GM21723 (cell line): ENCODE data around the gene ZNF74.
"Not testable (repeated sequence)": the region's sequence is repeated elsewhere in the genome, so short reads cannot be mapped to it uniquely, and the experiment has no call there.

ENCODE experiments used
- ATAC-seq: cut with Tn5 transposase; IDR thresholded peaks from one replicate; pipeline ENCODE4 v1.9.1; 2021; ENCODE audit warnings: mild to moderate bottlenecking, moderate library complexity; ENCODE audit not compliant: unreplicated experiment

ZNF74 gene

DNA sequence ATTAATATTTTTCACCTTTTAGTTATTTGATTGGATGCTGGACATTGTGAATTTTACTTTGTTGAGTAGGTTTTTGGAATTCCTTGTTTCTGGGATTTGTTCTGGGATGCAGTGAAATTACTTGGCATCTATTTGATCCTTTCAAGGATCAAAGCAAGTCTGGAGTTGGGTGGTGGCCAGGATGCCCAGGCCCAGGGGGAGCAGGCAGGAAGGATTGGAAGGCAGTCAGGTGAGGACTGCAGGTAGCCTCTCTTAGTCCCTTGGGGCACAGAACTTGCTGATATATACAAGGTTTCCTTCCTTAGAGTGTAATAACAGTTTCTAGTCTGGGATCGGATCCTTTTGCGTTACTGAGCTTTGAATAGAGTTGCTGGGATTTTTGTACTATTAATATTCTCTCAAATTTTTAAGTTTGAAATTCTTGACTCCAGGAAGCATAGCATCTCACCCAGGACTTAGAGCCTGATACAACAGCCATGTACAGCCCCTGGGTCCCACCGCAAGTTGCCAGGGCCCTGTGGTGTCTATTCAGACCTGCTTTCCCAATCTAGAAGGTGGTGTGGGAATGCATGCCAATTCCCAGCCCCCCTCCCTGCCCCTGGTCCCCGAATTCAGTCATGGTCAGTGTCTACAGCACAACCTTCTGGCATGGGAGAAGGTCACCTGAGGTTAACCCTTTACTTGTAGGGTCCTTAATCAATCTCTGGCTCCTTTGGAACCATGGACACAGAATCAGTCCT, 6.1 kb downstream of the ZNF74 start:
- no peak for ATAC-seq

DNA sequence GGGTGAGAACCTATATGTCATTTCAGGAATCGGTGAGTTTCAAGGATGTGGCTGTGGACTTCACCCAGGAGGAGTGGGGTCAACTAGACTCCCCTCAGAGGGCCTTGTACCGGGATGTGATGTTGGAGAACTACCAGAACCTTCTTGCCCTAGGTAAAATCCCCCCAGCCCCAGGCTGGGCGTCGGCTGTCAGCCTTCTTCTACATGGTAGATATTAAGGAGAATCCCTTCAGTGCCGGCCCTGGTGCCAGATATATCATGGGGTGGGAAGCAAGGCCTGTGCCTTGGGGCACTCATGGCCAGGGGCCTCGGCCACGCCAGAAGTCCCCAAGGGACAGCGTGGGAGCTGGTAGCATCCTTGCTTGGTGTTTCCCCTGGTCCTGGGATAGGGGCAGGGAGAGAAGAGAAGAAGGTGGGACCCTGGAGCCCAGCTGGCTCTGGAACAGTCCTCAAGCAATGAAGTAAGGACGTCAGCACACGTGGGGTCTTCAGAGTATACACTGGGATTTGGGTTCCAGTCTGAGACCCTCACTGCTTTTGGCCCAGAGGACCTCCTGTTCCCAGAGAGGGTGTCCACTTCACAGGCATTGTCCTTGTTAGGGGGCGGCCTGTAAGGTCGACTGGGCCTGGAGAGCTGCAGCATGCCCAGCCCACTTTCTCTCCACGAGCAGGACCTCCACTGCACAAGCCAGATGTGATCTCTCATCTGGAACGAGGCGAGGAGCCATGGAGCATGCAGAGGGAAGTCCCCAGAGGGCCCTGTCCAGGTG, 6.8 kb downstream of the ZNF74 start:
- ATAC-seq = no peak

DNA sequence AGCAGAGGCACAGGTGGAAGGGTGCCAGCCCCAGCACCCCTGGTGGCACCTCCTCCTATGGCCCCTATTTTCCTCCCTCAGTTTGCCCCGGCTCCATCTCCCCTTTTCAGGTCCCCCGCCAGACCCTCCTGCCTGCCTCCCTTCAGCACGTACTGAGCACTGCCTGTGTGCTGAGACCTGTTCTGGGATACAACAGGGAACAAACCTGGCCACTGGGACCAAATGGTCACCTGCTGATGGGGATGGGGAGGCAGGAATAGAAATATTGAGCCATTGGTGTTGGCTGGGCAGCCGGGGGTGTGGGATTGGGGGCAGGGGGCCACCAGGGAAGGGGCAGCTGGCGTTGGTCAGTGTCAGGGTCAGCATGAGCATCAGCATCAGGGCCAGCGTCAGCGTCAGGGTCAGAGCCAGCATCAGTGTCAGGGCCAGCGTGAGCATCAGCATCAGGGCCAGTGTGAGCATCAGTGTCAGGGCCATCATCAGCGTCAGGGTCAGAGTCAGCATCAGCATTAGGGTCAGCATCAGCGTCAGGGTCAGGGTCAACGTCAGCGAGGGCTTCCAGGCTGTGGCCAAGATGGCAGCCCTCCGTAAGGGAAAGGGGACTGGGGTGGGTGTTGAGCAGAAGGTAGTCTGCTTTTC, 7.5 kb downstream of the ZNF74 start:
- no peak for ATAC-seq

DNA sequence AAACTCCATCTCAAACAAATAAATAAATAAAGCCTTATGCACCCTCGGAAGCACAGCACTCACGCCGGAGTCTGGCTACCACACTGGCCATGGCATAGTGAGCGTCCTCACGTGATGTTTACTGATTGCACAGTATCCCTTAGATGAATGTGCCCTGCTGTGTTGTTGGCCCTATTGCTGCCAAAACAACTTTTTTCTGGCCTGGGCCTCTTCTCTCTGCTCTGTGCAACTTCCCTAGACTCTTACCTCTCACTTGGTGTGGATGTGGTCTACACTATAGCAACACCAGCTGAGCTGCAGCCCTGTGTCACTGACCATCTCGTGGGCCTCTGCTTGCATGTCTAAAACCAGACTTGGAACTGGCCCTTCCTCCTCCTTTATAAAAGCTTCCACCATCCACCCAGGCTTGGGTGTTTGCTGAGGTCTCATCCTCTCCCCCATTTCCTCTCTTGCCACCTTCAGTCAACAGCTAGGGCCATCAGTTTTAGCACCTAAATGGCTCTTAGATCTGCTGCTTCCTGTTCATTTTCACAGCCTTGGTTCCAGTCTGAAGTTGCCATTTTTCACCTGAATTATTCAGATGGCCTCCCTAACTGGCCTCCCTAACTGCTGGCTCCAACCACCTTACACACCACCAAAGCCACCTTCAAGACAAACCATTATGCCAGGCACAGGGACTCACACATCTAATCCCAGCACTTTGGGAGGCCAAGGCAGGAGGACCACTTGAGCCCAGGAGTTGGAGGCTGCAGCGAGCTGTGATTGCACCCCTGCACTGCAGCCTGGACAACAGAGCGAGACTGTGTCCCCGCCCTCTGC, 9.2 kb downstream of the ZNF74 start:
- ATAC-seq = no peak

DNA sequence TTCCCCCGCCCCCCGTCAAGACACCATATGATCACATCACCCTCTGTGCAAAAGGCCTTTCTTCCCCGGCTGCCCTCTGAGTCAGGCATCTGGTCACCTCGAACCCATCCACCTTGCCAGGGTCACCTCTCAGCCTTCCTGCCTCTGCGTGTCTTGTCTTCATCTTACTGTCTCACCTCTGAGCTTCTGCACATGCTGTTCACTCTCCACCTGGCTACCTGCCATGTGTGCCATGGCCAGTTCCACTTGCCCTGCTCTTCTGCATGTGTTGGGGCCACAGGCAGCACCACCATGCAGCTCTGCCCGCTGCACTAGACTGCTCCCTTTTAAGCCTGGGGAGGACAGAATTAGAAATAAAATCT, 9.8 kb downstream of the ZNF74 start:
- no peak for ATAC-seq

DNA sequence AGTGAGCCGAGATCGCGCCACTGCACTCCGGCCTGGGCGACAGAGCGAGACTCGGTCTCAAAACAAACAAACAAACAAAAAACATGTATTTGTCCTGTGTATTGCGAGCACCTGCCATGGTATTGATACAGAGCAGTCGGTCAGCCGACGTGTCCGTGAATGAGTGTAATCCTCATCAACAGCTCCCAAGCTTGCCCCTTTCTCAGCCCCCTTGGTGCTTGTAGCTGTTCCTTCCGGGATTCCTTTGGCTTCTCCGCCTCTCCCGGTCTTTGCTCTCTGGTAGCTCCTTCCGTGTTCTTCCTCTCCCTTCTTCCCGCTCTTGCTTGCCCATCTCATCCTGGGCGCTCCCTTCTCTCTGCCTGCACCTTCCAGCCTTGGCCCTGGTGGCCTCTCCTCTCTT, 10.9 kb downstream of the ZNF74 start:
- ATAC-seq = no peak

DNA sequence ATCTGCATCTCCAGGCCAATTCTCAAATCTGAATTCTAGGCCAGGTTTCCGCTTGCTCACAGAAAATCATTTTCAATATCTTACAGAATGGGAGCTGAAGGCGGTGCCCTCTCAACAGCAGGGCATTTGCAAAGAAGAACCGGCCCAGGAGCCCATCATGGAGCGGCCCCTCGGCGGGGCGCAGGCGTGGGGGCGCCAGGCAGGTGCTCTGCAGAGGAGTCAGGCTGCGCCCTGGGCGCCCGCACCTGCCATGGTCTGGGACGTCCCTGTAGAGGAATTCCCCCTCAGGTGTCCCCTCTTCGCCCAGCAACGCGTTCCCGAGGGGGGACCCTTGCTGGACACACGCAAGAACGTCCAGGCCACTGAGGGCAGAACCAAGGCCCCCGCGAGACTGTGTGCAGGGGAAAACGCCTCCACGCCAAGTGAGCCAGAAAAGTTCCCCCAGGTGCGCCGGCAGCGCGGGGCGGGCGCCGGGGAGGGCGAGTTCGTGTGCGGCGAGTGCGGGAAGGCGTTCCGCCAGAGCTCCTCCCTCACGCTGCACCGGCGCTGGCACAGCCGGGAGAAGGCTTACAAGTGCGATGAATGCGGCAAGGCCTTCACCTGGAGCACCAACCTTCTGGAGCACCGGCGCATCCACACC, 11.5 kb downstream of the ZNF74 start:
- ATAC-seq = no peak

DNA sequence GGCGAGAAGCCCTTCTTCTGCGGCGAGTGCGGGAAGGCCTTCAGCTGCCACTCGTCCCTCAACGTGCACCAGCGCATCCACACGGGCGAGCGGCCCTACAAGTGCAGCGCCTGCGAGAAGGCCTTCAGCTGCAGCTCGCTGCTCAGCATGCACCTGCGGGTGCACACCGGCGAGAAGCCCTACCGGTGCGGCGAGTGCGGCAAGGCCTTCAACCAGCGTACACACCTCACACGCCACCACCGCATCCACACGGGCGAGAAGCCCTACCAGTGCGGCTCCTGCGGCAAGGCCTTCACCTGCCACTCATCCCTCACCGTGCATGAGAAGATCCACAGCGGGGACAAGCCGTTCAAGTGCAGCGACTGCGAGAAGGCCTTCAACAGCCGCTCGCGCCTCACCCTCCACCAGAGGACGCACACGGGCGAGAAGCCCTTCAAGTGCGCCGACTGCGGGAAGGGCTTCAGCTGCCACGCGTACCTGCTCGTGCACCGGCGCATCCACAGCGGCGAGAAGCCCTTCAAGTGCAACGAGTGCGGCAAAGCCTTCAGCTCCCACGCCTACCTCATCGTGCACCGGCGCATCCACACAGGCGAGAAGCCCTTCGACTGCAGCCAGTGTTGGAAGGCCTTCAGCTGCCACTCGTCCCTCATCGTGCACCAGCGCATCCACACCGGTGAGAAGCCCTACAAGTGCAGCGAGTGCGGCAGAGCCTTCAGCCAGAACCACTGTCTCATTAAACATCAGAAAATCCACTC, 12.2 kb downstream of the ZNF74 start:
- no peak for ATAC-seq

DNA sequence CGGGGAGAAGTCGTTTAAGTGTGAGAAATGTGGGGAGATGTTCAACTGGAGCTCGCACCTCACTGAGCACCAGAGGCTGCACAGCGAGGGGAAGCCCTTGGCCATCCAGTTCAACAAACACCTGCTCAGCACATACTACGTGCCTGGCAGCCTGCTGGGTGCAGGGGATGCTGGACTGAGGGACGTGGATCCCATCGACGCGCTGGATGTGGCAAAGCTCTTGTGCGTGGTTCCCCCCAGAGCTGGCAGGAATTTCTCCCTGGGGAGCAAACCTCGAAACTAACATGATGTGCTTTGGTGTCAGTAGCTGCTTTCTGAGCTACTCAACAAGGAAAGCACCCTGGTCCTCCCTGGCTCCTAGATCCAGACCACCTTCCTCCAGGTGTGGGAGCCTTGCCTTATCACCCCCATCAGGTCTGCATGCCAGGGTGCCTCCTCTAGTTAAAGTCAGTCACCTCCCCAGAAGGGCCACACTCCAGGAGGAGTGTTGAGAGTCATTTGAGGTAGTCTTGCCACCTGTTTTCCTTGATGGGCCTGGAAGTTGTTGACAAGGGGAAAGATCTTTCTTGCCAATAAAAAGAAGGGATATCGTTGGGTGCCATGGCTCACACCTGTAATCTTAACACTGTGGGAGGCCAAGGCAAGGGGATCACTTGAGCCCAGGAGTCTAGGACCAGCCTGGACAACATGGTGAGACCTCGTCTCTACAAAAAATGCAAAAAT, 12.9 kb downstream of the ZNF74 start:
- no peak for ATAC-seq

DNA sequence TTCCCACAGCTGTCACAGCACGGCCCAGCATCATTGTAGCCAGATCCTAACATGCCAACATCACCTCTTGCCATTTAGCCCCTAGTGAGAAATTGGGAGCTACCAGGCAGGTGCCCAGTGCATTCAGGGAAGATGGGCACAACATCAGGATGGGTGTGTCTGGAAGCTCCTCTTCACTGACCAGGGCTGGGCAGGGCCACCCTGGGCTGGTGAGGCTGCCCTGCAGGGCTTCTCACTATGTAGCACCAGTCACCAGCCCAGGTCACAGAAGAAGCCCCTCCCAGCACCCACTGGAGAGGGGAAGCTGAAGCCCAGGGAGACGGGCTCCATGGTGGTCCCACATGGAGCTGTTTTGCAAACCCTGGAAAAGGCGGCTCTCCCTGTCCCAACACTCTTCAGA, 13.9 kb downstream of the ZNF74 start:
- ATAC-seq = no peak

DNA sequence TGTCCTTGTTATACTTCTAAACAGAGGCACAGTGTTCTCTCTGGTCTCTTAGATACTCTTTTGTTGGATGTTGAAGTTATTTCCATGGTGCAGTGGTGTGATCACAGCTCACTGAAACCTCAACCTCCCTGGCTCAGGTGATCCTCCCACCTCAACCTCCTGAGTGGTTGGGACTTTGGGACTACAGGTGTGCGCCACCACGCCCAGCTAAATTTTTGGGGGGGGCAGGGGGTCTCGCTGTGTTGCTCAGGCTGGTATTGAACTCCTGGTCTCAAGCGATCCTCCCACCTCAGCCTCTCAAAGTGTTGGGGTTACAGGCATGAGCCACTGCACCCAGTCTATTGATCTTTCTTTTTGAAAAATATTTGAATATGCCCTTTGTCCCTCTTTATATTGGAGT, 14.9 kb downstream of the ZNF74 start:
- no peak for ATAC-seq

DNA sequence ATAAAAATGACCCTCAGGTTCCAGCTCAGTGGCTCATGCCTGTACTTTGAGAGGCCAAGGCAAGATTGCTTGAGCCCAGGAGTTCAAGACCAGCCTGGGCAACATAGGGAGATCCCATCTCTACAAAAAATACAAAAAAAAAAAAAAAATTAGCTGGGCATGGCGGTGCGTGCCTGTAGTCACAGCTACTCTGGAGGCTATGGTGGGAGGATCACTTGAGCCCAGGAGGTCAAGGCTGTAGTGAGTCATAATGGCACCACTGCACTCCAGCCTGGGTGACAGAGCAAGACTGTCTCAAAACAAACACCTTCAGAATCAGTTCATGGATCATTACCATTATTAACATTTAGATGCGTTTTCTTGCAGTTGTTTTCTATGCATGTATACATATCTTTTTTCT, 15.4 kb downstream of the ZNF74 start:
- ATAC-seq = not testable (repeated sequence)

DNA sequence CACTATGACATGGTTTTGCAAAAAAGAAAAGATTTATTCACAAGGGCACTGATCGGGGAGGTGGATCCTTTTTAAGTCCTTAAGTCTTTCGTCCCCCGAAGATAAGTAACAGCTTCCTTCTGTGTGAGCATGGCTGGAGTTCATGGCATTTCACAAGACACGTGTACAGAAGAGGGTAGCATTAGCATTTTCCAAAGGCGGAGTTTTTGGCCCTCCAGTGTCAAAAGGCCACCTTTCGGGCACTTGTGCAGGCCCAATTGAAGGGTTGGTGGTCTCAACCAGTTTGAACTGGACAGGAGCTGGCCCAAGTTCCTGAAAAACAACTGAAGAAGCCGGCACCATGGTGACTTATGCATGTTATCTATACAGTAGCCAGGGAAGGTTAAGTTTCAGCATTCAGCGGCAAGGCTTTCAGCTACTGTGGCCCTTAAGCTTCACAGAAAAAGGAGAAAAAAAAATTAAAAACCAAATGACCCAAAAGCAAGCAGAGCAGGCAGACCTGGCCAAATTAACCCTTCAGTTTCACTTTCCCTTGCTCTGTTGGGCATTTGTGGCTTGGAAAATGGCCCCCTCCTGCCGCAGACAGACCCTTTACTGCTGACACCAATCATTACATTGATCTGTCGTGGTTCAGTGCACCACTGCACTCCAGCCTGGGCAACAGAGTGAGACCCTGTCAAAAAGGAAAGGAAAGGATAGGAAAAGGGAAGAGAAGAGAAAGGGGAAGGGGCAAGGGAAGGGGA, 18.7 kb downstream of the ZNF74 start:
- no peak for ATAC-seq

DNA sequence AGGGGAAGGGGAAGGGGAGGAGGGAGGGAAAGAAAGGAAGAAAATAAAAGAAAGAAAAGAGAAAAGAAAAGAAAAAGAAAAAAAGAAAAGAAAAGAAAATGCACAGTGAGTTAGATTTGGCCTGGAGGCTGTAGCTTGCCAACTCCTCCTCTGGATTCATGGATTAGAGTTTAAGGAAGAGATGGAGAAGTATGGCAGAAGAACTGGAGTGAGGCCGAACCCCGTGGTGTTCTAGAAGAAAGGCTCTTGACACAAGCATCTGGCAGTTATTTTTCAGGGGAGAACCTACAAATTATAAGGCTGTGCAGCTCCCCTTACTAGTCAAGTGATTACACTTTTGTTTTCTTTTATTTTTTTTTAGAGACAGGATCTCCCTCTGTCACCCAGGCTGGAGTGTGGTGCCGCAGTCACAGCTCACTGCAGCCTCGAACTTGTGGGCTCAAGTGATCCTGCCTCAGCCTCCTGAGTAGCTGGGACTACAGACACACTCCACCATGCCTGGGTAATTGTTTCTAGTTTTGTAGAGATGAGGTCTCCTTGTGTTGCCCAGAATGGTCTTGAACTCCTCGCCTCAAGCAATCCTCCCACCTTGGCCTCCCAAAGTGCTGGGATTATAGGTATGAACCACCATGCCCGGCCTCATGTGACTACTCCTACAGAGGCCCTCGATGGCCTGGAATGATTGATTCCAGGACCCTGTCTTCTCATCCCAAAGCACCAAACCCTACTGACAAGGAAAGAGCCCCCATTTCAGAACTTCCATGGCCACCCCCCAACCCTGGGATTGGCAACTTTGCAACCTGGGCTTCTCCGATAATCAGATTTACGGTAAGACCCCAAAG, 19.5 kb downstream of the ZNF74 start:
- ATAC-seq = no peak

DNA sequence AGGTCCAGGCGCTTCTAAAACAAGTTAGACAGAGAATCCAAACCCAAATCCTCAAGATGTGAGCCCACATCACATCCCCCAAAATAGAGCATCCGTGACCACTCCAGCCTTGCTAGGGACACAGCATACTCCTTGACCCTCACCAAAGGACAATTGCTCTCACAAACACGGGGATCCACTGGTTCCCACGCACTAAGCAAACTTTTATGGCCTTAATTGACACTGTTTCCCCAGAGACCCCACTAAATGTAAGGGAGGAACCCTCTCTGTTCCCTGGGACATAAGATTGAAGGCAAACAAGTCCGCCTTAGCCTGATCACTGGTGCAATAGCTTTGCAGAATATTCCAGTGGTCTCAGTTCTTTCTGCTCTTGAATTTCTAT, 20.1 kb downstream of the ZNF74 start:
- no peak for ATAC-seq

DNA sequence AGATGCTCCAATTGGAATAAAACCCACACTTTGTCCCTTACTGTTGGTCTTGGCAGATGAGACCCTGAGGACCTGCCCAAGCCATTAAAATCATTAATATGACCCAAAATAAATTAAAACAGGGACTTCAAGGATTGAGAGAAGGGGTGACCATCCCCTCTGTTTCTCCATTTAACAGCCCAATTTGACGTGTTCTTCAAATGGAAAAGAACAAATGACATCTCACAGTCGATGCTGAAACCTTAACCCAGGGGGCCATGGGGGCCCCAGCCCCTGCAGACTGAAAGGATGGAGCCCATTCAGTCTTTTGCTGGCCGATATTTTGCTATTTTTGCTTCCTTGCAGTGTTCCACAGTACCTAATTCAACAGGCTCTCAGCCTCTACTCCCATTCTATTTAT, 20.5 kb downstream of the ZNF74 start:
- no peak for ATAC-seq

DNA sequence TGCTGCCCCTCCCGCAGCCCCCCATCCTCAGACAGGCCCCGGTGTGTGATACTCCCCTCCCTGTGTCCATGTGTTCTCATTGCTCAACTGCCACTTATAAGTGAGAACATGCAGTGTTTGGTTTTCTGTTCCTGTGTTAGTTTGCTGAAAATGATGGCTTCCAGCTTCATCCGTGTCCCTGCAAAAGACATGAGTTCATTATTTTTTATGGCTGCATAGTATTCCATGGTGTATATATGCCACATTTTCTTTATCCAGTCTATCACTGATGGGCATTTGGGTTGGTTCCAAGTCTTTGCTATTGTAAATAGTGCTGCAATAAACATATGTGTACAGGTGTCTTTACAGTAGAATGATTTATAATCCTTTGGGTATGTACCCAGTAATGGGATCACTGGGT, 21.3 kb downstream of the ZNF74 start:
- not testable (repeated sequence) for ATAC-seq

DNA sequence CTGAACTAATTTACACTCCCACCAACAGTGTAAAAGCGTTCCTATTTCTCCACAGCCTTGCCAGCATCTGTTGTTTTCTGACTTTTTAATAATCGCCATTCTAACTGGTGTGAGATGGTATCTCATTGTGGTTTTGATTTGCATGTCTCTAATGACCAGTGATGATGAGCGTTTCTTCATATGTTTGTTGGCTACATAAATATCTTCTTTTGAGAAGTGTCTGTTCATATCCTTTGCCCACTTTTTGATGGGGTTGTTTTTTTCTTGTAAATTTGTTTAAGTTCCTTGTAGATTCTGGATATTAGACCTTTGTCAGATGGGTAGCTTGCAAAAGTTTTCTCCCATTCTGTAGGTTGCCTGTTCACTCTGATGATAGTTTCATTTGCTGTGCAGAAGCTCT, 21.7 kb downstream of the ZNF74 start:
- ATAC-seq = not testable (repeated sequence)
